ENCODE measurements around the gene GIPC2.
"Not testable (repeated sequence)": the region's sequence is repeated elsewhere in the genome, so short reads cannot be mapped to it uniquely, and the experiment has no call there.

The GIPC2 gene

GRCh38 chr1:78070210-78070609, 24.4 kb downstream of the GIPC2 start:
- no peak for DNase-seq

- DNase-seq: no peak
These were observed 25.0 kb downstream of the GIPC2 start for GRCh38 chr1:78070758-78071157.

- DNase-seq: no peak
These were observed 25.9 kb downstream of the GIPC2 start for GRCh38 chr1:78071696-78072095.

- no peak for DNase-seq
These were observed 26.4 kb downstream of the GIPC2 start for GRCh38 chr1:78072216-78072615.

GRCh38 chr1:78073441-78073840, 27.7 kb downstream of the GIPC2 start:
- no peak for DNase-seq

- no peak for DNase-seq
These were observed 29.9 kb downstream of the GIPC2 start for GRCh38 chr1:78075621-78076020.

DNA sequence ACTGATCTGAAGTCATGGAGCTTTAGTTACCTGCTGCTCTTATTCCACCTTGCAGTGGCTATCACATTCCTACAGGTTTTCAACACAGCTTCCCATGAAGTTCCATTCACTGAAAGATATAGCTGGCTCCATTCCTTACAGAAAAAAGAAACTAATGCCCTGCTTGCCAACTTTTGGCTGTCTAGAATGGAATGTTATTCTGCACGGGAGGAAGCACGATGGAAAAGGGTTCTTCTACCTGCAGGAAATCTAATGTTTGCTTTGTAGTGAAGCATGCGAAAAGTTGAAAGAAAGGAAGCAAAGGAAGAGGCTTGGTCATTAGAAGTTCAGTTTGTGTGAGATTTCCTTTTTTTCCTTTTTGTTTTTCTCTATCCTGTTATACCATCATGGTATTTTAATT, 32.6 kb downstream of the GIPC2 start:
- no peak for DNase-seq

- no peak for DNase-seq
These were observed 33.8 kb downstream of the GIPC2 start for GRCh38 chr1:78079580-78079979.

DNA sequence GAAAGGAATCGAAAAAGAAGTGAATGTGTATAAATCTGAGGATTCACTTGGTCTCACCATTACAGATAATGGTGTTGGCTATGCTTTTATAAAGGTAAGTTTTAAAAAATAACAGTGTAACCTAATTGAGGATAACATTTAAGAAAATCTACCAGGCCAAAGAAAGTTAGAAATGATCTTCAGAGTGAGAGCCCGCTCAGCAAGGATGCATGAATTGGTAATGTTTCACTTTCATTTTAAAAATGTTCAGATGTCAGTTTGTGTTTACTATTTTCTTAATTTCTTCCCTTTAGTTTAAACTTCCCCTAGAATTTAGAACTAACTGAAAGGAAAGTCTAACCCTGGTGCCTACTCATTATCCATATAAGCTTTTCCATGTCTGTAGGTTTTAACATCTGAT, 35.0 kb downstream of the GIPC2 start:
- DNase-seq: no peak

- DNase-seq: no peak
These were observed 36.5 kb downstream of the GIPC2 start for GRCh38 chr1:78081980-78082860.

DNA sequence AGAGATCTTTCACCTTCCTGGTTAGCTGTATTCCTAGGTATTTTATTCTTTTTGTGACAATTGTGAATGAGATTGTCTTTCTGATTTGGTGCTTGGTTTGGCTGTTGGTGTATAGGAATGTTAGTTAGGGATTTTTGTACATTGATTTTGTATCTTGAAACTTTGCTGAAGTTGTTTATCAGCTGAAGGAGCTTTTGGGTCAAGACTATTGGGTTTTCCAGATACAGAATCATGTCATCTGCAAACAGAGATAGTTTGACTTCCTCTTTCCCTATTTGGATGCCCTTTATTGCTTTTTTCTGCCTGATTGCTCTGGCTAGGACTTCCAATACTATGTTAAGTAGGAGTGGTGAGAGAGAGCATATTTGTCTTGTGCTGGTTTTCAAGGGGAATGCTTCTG, 38.9 kb downstream of the GIPC2 start:
- DNase-seq: not testable (repeated sequence)

GRCh38 chr1:78086697-78087096, 40.9 kb downstream of the GIPC2 start:
- no peak for DNase-seq

GRCh38 chr1:78088015-78088414, 42.2 kb downstream of the GIPC2 start:
- no peak for DNase-seq

DNA sequence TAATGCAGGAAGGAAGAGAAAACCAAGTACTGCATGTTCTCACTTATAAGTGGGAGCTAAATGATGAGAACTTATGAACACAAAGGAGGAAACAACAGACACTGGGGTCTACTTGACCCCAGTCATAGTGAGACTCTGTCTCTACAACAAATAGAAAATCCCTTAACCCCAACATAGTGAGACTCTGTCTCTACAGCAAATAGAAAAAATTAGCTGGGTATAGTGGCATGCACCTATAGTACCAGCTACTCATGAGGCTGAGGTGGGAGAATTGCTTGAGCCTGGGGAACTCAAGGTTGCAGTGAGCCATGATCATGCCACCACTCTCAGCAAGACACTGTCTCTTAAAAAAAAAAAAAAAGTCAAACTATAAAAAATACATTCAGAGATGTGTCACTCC, 42.7 kb downstream of the GIPC2 start:
- no peak for DNase-seq

GRCh38 chr1:78089010-78089409, 43.2 kb downstream of the GIPC2 start:
- DNase-seq: no peak

GRCh38 chr1:78090472-78091133, 44.8 kb downstream of the GIPC2 start:
- DNase-seq: no peak

GRCh38 chr1:78091215-78091813, 45.5 kb downstream of the GIPC2 start:
- no peak for DNase-seq

DNA sequence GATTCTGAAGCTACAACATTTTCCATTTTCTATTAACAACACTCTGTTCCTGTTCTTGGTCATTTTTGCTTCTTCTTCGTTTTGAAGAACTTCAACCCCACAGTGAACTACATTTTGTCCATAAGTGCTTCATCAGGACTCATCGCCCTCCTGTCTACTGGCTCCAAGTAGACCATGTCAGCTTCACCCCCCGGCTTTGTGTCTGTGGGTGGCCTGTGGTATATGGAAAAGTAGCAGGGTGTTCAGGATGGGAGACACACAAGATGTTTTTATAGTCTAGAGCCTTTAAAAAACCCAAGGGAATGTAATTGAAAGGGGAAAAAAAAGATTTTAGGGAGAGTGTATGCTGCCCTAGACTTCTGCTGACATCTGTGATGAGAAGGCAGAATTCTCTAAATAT, 46.1 kb downstream of the GIPC2 start:
- no peak for DNase-seq

- no peak for DNase-seq
These were observed 46.9 kb downstream of the GIPC2 start for GRCh38 chr1:78092643-78093042.

GRCh38 chr1:78093560-78093959, 47.8 kb downstream of the GIPC2 start:
- no peak for DNase-seq

GRCh38 chr1:78094639-78095038, 48.9 kb downstream of the GIPC2 start:
- DNase-seq: no peak

GRCh38 chr1:78095593-78095992, 49.8 kb downstream of the GIPC2 start:
- no peak for DNase-seq

- no peak for DNase-seq
These were observed 50.3 kb downstream of the GIPC2 start for GRCh38 chr1:78096017-78096416.

DNA sequence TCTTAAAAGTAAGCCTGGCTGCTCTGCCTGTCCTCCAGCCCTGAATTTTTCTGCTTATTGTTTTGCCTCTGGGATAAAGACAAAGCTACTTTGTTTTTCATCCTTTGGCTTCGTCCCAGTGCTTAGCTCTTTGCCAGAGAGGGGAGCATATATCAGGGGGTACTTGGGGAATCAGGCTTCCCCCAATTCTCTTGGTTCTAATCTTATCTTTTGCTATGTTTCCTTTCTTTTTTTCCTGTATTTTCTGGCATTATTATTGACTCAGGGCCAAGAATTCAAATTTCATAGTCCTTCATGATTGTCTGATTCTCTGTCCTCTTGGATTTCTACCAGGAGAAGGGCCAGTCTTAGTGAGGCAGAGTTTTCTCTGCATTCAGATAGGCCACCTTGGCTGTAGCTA, 51.2 kb downstream of the GIPC2 start:
- DNase-seq: no peak

All from DMS 273 treated with DMSO at 0.1 percent for 48 hours (cell line).